Neural progenitor cell (in vitro differentiated cells): ENCODE data around the gene COPS3. TPM values are rescaled to one million over a fixed set of nuclear protein-coding genes. Genes with fewer than 3 reads are reported as not detected.

ENCODE experiments used
- DNase-seq: peaks from one replicate; pipeline ENCODE4 v3.0.0-alpha.2; 2016; ENCODE audit warnings: low spot score
- H2AFZ ChIP-seq: fragments of 200-600 bp; sonication (generic); replicated peaks from 2 replicates; pipeline ENCODE4 v1.6.1; 2016; ENCODE audit warnings: antibody characterized with exemption
- H3F3A ChIP-seq: fragments of 200-600 bp; sonication (generic); 2 replicates; pipeline ENCODE4 v1.6.1; 2016; ENCODE audit warnings: antibody characterized with exemption, low read depth
- H3K27ac ChIP-seq: fragments of 200-600 bp; sonication (generic); 2 replicates; pipeline ENCODE4 v1.5.1; 2016; ENCODE audit warnings: mild to moderate bottlenecking
- H3K27me3 ChIP-seq: fragments of 200-600 bp; sonication (generic); 2 replicates; pipeline ENCODE4 v1.6.1; 2016; ENCODE audit warnings: mild to moderate bottlenecking, moderate library complexity
- H3K36me3 ChIP-seq: fragments of 200-600 bp; sonication (generic); 2 replicates; pipeline ENCODE4 v1.5.1; 2016
- H3K4me1 ChIP-seq: fragments of 200-600 bp; sonication (generic); 2 replicates; pipeline ENCODE4 v1.6.1; 2016; ENCODE audit warnings: mixed run types
- H3K4me2 ChIP-seq: fragments of 200-600 bp; sonication (generic); 2 replicates; pipeline ENCODE4 v1.6.1; 2016
- H3K4me3 ChIP-seq: fragments of 200-600 bp; sonication (generic); 2 replicates; pipeline ENCODE4 v1.5.1; 2016
- H3K79me2 ChIP-seq: fragments of 200-600 bp; sonication (generic); 2 replicates; pipeline ENCODE4 v1.6.1; 2016; ENCODE audit warnings: low read depth
- H3K9ac ChIP-seq: fragments of 200-600 bp; sonication (generic); 2 replicates; pipeline ENCODE4 v1.6.1; 2016
- H3K9me3 ChIP-seq: fragments of 200-600 bp; sonication (generic); 2 replicates; pipeline ENCODE4 v1.5.1; 2016; ENCODE audit warnings: low read depth
- H4K20me1 ChIP-seq: fragments of 200-600 bp; sonication (generic); 2 replicates; pipeline ENCODE4 v1.6.1; 2016; ENCODE audit warnings: low read depth
- H3K27ac Mint-ChIP-seq: 3 replicates; pipeline ENCODE4 v1.8.0; 2021; ENCODE audit warnings: mixed read lengths
- H3K27me3 Mint-ChIP-seq: 2 replicates; pipeline ENCODE4 v1.8.0; 2022; ENCODE audit warnings: low read depth, mild to moderate bottlenecking, inconsistent platforms, moderate library complexity, mixed read lengths; ENCODE audit not compliant: insufficient read depth
- H3K36me3 Mint-ChIP-seq: 3 replicates; pipeline ENCODE4 v1.8.0; 2021; ENCODE audit warnings: mixed read lengths
- H3K4me1 Mint-ChIP-seq: 3 replicates; pipeline ENCODE4 v1.8.0; 2021; ENCODE audit warnings: mixed read lengths
- H3K4me3 Mint-ChIP-seq: 3 replicates; pipeline ENCODE4 v1.8.0; 2021; ENCODE audit warnings: mild to moderate bottlenecking, moderate library complexity, mixed read lengths
- H3K9me3 Mint-ChIP-seq: 3 replicates; pipeline ENCODE4 v1.8.0; 2020; ENCODE audit warnings: mixed read lengths
- EZH2 ChIP-seq: fragments of 200-600 bp; sonication (generic); IDR thresholded peaks from 2 replicates; pipeline ENCODE4 v1.6.1; 2017; ENCODE audit warnings: antibody characterized with exemption, mild to moderate bottlenecking, moderate library complexity
- EZH2phosphoT487 ChIP-seq: fragments of 200-600 bp; sonication (generic); IDR thresholded peaks from 2 replicates; pipeline ENCODE4 v1.6.1; 2017; ENCODE audit warnings: antibody characterized with exemption
- total RNA-seq: library from RNA; depleted of rRNA; stranded (reverse); fragments of >200 nt; gene quantifications from 2 replicates; pipeline ENCODE4 v1.2.3, GENCODE V29; 2015; ENCODE audit warnings: low replicate concordance
- TF ChIP-seq, protein P1 (sequence below): fragments of 200-600 bp; sonication (generic); IDR thresholded peaks from 2 replicates; pipeline ENCODE4 v1.5.1; 2017; ENCODE audit warnings: antibody characterized with exemption, mild to moderate bottlenecking

Gene COPS3
- total RNA-seq, 1 donor from 2014 or later = 113 TPM

DNA sequence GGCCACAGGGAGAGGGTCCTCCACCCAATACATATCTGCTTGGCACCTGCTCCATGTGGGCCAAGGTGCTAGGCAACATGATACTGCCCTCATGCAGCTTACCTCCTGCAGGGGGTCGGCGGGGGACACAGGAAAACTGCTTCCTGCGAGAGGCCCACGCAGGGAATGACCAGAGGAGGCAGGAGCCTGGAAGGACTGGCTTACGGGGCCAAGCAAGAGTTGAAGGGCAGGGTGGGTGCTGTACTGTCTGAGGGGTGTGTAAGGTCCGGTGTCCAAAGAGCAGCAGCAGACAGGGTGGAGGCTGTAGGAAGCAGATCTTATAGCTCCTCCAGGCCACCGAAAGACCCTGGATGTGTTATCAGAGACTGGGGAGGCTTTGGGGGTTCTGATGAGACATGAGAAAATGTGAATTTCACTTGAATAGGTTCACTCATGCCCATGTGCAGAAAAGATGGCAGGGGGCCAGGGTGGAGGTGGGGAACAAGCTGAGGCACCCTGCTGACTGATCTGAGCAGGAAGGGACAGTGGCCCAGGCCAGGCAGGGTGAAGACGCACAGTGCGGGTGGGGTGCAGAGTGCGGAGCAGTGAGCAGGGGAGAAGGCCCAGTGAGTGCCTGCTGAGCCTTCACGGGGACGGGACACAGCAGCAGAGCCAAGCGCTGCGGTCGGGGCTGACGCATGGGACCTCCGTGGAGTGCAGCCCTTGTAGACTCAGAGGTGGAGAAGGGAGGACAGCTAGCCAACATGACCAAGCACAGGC, 52.3 kb downstream of the COPS3 start:
- Histone ChIP-seq H3K4me1 (peaks cover 7% of the 10 kb centered on the region), H3K79me2 (peaks cover 12% of the 10 kb centered on the region), H2AFZ (no peak overlapping the region), H3K9me3 (no peaks in the 10 kb centered on the region), H3K27me3 (no peaks in the 10 kb centered on the region), H3K4me3 (no peak overlapping the region), H3K27ac (no peak overlapping the region), H3K9ac (no peak overlapping the region), H3F3A (no peaks in the 10 kb centered on the region), H3K4me2 (no peak overlapping the region), H4K20me1 (peaks cover 6% of the 10 kb centered on the region), H3K36me3 (no peaks in the 10 kb centered on the region)
- peaks cover 2% of the 10 kb centered on the region for H3K27me3 Mint-ChIP-seq
- H3K4me1 Mint-ChIP-seq = peaks cover 4% of the 10 kb centered on the region
- no peak overlapping the region for H3K4me3 Mint-ChIP-seq
- H3K36me3 Mint-ChIP-seq = peaks cover 21% of the 10 kb centered on the region
- DNase-seq = no peak
- no peak for TF ChIP-seq EZH2
- peak overlapping the region; percentile 43 for H3K27ac Mint-ChIP-seq
- H3K9me3 Mint-ChIP-seq = no peaks in the 10 kb centered on the region

- Histone ChIP-seq H3K4me3 (no peak overlapping the region), H4K20me1 (peaks cover 10% of the 10 kb centered on the region), H2AFZ (no peak overlapping the region), H3K27me3 (no peaks in the 10 kb centered on the region), H3K9me3 (no peaks in the 10 kb centered on the region), H3K4me1 (peaks cover 10% of the 10 kb centered on the region), H3K79me2 (peaks cover 4% of the 10 kb centered on the region), H3K4me2 (no peak overlapping the region), H3F3A (no peaks in the 10 kb centered on the region), H3K9ac (no peak overlapping the region), H3K36me3 (no peaks in the 10 kb centered on the region), H3K27ac (no peak overlapping the region)
- DNase-seq = no peak
- peaks cover 4% of the 10 kb centered on the region for H3K4me1 Mint-ChIP-seq
- H3K27me3 Mint-ChIP-seq = peaks cover 2% of the 10 kb centered on the region
- H3K4me3 Mint-ChIP-seq = no peak overlapping the region
- no peak overlapping the region for H3K27ac Mint-ChIP-seq
- no peaks in the 10 kb centered on the region for H3K9me3 Mint-ChIP-seq
- TF ChIP-seq, protein P1, sequence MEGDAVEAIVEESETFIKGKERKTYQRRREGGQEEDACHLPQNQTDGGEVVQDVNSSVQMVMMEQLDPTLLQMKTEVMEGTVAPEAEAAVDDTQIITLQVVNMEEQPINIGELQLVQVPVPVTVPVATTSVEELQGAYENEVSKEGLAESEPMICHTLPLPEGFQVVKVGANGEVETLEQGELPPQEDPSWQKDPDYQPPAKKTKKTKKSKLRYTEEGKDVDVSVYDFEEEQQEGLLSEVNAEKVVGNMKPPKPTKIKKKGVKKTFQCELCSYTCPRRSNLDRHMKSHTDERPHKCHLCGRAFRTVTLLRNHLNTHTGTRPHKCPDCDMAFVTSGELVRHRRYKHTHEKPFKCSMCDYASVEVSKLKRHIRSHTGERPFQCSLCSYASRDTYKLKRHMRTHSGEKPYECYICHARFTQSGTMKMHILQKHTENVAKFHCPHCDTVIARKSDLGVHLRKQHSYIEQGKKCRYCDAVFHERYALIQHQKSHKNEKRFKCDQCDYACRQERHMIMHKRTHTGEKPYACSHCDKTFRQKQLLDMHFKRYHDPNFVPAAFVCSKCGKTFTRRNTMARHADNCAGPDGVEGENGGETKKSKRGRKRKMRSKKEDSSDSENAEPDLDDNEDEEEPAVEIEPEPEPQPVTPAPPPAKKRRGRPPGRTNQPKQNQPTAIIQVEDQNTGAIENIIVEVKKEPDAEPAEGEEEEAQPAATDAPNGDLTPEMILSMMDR = no peak
- no peak for TF ChIP-seq EZH2phosphoT487
- TF ChIP-seq EZH2 = no peak
- peaks cover 24% of the 10 kb centered on the region for H3K36me3 Mint-ChIP-seq
Observed at GRCh38 chr17:17227608-17228520, 53.2 kb downstream of the COPS3 start.

- no peak overlapping the region for H3K27ac Mint-ChIP-seq
Observed at GRCh38 chr17:17226451-17227265, 54.4 kb downstream of the COPS3 start.

More at GRCh38 chr17:17226451-17227265, 54.4 kb downstream of the COPS3 start:
- no peak for DNase-seq
- Histone ChIP-seq H3K27ac (no peak overlapping the region), H3K9me3 (no peaks in the 10 kb centered on the region), H3K79me2 (no peaks in the 10 kb centered on the region), H3K4me2 (no peak overlapping the region), H3K4me1 (peaks cover 10% of the 10 kb centered on the region), H3K36me3 (no peaks in the 10 kb centered on the region), H3K4me3 (no peak overlapping the region), H2AFZ (no peak overlapping the region), H3K27me3 (no peaks in the 10 kb centered on the region), H3K9ac (no peak overlapping the region), H4K20me1 (peaks cover 10% of the 10 kb centered on the region), H3F3A (no peaks in the 10 kb centered on the region)
- H3K9me3 Mint-ChIP-seq = no peaks in the 10 kb centered on the region
- no peak for TF ChIP-seq EZH2
- TF ChIP-seq, protein P1 = no peak
- no peak for TF ChIP-seq EZH2phosphoT487
- H3K36me3 Mint-ChIP-seq = peaks cover 21% of the 10 kb centered on the region
- H3K4me3 Mint-ChIP-seq = no peak overlapping the region
- peaks cover 2% of the 10 kb centered on the region for H3K27me3 Mint-ChIP-seq
- no peaks in the 10 kb centered on the region for H3K4me1 Mint-ChIP-seq
